Nephron progenitor cell (in vitro differentiated cells): ENCODE data around the gene PTER.

Experiments
- DNase-seq: peaks from one replicate; pipeline ENCODE4 v3.0.0; 2021
- H3K27ac Mint-ChIP-seq: 2 replicates; pipeline ENCODE4 v1.8.0; 2021; ENCODE audit warnings: mild to moderate bottlenecking, moderate library complexity, mixed read lengths
- H3K27me3 Mint-ChIP-seq: 2 replicates; pipeline ENCODE4 v1.8.0; 2021; ENCODE audit warnings: mild to moderate bottlenecking, low read depth, mixed read lengths; ENCODE audit not compliant: poor library complexity
- H3K36me3 Mint-ChIP-seq: 2 replicates; pipeline ENCODE4 v1.8.0; 2021; ENCODE audit warnings: low read depth, mixed read lengths
- H3K4me1 Mint-ChIP-seq: 2 replicates; pipeline ENCODE4 v1.8.0; 2021; ENCODE audit warnings: mixed read lengths
- H3K4me3 Mint-ChIP-seq: 2 replicates; pipeline ENCODE4 v1.8.0; 2021; ENCODE audit warnings: mild to moderate bottlenecking, moderate library complexity, mixed read lengths
- H3K9me3 Mint-ChIP-seq: 2 replicates; pipeline ENCODE4 v1.8.0; 2021; ENCODE audit warnings: mild to moderate bottlenecking, moderate library complexity, mixed read lengths
- TF ChIP-seq, protein P1 (sequence below): fragments of 200-600 bp; sonication (generic); IDR thresholded peaks from 2 replicates; pipeline ENCODE4 v1.5.0; 2021; ENCODE audit warnings: antibody characterized with exemption

The PTER gene, protein sequence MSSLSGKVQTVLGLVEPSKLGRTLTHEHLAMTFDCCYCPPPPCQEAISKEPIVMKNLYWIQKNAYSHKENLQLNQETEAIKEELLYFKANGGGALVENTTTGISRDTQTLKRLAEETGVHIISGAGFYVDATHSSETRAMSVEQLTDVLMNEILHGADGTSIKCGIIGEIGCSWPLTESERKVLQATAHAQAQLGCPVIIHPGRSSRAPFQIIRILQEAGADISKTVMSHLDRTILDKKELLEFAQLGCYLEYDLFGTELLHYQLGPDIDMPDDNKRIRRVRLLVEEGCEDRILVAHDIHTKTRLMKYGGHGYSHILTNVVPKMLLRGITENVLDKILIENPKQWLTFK

DNA sequence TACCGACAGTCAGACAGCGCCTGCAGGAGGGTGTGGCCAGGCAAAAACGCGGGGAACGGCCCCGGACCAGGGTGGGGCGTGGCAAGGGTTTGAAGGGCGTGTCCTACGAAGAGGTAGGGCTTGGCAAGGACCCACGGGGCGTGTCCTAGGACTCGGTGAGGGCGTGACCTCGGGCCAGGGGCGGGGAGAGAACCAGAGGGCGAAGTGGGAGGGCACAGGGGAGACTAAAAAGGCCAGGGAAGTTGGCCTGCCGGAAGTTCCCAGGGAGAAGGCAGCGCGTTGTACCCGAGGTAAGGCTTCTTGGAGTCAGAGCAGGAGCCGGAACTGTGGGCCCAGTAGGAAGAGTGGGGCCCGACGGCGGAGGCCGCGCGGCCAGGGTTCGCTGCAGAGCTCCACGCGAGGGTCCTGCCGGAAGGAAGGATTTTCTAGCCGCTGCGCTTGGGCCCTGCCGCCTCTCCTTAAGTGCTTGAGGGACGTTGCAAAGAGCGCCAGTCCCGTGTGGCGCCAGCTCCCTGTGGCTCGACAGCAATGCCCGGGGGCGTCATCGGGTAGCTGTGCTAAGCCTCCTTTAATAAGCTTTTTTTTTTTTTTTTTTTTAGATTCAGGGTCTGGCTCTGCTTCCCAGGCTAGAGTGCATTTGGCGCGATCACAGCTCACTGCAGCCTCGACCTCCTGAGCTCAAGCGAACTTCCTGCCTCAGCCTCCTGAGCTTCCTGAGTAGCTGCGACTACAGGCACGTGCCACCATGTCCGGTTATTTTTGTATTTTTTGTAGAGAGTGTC lies at the start of gene PTER:
TSS of gene PTER (plus strand) at position 253 of the 782 bp plus-strand sequence. CDS start 47,375 bp downstream, outside the sequence.
- Mint-ChIP-seq H3K4me1 (peaks cover 37% of the 10 kb centered on the region), H3K4me3 (peak within 1 kb of the TSS; percentile 82), H3K27ac (peak within 1 kb of the TSS; percentile 61), H3K36me3 (no peaks in the 10 kb centered on the region), H3K27me3 (peaks cover 15% of the 10 kb centered on the region), H3K9me3 (no peaks in the 10 kb centered on the region)
- DNase-seq = peak; percentile 98
- TF ChIP-seq, protein P1, sequence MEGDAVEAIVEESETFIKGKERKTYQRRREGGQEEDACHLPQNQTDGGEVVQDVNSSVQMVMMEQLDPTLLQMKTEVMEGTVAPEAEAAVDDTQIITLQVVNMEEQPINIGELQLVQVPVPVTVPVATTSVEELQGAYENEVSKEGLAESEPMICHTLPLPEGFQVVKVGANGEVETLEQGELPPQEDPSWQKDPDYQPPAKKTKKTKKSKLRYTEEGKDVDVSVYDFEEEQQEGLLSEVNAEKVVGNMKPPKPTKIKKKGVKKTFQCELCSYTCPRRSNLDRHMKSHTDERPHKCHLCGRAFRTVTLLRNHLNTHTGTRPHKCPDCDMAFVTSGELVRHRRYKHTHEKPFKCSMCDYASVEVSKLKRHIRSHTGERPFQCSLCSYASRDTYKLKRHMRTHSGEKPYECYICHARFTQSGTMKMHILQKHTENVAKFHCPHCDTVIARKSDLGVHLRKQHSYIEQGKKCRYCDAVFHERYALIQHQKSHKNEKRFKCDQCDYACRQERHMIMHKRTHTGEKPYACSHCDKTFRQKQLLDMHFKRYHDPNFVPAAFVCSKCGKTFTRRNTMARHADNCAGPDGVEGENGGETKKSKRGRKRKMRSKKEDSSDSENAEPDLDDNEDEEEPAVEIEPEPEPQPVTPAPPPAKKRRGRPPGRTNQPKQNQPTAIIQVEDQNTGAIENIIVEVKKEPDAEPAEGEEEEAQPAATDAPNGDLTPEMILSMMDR = no peak

DNA sequence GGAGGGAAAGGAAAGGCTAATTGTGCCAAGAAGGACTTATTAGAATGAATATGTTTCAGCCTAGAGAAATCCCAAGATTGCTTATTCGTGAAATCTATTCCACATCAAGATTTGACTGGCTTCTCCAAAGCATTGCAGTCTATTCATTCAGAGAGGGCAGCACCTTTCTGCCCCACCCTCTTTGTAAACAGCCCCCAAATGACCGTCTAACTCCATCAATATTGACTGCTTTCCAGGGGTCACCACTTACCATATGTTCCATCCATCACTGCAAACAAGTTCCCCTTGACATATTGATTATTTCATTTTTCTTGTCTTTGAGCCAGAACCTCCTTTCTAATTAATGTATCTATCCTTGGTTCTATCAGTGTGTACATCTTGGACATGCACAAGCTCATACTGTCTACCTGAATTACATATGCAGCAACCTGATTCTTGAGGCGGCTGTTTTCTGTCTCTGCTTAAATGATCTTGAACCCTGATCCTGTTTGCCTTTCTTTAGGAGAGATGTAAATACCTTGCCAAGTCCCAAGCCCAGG lies 44.2 kb upstream of the PTER start:
- Mint-ChIP-seq H3K27ac (no peak overlapping the region), H3K4me1 (no peaks in the 10 kb centered on the region), H3K36me3 (no peaks in the 10 kb centered on the region), H3K9me3 (no peaks in the 10 kb centered on the region), H3K4me3 (no peak overlapping the region), H3K27me3 (peaks cover 12% of the 10 kb centered on the region)
- TF ChIP-seq, protein P1 = no peak
- DNase-seq = no peak

DNA sequence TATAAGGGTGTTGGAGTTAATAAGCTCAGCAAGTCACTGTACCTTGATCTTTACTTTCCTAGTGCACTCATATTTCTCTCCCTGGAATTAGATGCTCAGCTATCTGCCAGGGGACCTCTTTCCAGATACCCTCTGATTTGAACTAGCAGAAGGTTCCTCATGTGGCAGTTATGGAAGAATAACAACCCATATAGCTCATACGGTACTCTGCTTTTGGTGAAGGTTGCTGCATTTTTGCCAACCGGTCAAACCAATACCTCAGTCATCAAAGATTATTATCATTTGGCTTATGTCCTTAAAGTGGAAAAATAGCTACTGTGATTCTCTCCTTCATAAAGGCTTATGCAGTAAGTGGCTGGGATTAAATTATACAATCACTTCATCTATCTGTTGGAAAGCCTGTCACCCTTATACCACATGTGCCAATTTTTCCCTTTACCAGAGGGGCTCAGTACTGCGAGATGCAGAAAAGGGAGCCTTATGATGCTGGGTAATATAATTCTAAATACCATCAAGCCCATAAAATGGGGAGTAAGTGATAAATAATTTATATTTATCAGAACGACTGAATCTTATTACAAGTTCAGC lies 43.4 kb upstream of the PTER start:
- TF ChIP-seq, protein P1 = no peak
- peaks cover 12% of the 10 kb centered on the region for H3K27me3 Mint-ChIP-seq
- H3K4me3 Mint-ChIP-seq = no peak overlapping the region
- DNase-seq = no peak
- H3K9me3 Mint-ChIP-seq = no peaks in the 10 kb centered on the region
- no peaks in the 10 kb centered on the region for H3K4me1 Mint-ChIP-seq
- H3K36me3 Mint-ChIP-seq = no peaks in the 10 kb centered on the region
- H3K27ac Mint-ChIP-seq = no peak overlapping the region

DNA sequence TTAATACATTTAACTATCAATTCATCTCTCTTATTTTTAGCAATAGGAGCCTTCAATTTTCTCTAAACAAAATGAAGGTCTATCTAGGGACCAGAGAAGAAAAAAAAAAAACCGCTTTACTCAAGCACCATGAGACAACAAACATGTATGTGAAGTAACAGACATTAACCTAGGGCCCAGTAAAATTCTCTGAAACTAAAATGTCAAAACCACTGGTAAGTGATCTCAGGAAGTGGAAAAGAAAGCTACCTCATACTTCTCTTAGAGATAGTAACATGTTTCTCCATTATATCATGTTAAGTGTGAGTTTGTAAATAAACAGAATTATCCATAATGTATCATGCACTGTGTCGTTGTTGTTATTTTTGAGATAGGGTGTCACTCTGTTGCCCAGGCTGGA lies 35.4 kb upstream of the PTER start:
- TF ChIP-seq, protein P1 = no peak
- Mint-ChIP-seq H3K4me1 (peaks cover 16% of the 10 kb centered on the region), H3K27me3 (peaks cover 14% of the 10 kb centered on the region), H3K36me3 (no peaks in the 10 kb centered on the region), H3K27ac (no peak overlapping the region), H3K4me3 (no peak overlapping the region), H3K9me3 (no peaks in the 10 kb centered on the region)
- no peak for DNase-seq

DNA sequence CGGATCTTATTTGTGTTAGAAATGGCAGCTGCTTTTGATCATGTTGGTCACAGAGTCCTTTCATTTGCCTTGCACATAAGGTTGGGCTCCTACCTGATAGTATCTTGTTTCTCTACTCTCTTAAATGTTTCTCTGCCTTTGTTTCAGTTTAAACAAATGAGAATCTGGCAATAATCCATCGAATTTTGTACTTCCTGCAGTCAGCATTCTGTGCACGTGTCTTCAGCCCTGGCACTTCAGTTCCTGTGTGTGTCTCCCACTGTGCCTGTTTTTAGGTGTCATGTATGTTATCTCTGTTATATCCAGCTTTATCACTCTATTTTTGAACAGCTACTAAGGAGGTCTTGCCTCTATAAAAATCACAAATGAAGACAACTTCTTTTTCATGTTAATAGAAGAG lies 28.4 kb upstream of the PTER start:
- H3K27ac Mint-ChIP-seq = peak overlapping the region; percentile 64
- DNase-seq = no peak
- TF ChIP-seq, protein P1 = no peak
- H3K4me1 Mint-ChIP-seq = peaks cover 36% of the 10 kb centered on the region
- no peaks in the 10 kb centered on the region for H3K9me3 Mint-ChIP-seq
- peaks cover 4% of the 10 kb centered on the region for H3K27me3 Mint-ChIP-seq
- H3K36me3 Mint-ChIP-seq = no peaks in the 10 kb centered on the region
- no peak overlapping the region for H3K4me3 Mint-ChIP-seq
